ENCODE data around the gene DNAJA2.
A peak's percentile ranks its signal among the peaks of the same experiment; 100 is the strongest.

Gene DNAJA2

DNA sequence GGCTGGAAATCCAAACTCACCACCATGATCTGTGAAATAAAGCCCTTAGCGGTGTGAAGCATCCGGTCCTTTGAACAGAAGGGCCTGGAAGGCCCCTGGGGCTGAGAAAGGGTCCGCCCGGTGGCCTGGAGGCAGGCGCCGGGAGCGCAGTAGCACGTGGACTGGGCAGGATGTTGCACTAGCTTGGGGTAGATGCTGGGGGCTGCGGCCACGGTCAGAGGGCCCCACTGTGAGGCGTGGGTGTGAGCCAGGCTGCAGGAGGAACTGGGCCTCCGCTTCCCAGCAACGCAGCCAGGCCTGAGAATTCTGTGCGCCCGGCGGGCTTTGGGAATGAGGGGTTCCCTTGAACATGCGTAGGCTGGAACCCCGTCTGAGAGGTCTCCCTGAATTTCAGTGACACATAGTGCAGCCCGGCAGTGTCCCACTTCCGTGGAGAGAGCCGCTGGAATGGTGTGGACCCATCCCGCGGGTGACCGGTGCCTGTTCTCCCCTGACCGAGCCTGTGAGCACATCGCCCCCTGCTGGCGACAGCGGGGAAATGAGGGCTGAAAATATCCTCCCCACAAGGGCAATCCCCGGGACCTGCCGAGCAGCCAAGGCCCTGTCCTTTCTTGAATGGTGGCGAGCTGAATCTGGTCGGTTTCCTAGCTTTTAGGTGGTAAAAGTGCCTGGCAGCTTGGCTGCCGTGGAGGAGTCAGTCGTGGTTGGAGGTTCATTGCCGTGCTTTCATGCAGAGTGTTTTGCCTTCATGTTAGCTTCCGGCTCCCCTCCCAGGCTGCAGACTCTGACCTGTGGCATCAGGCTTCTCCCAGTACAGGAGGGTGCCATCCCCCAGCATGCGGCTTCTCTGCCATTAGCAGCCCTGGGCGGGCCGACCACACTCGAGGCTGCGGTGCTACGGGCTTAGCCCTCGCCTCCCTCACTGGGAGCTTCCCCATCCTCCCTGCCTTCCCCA is 43.8 kb downstream of the DNAJA2 start:
- Histone ChIP-seq H3K4me1 (ENCODE audit: control extremely low read depth in 1 of 4, control insufficient read depth in 4 of 4, insufficient read depth in 4 of 4, low read length in 3 of 4) (peaks cover 0 to 12% (median 0%) of the 10 kb centered on the region in 4 experiments), H3K36me3 (ENCODE audit: control insufficient read depth in 4 of 4, insufficient read depth in 4 of 4, low read length in 3 of 4) (peaks cover 0 to 46% (median 16%) of the 10 kb centered on the region in 4 experiments), H3K4me3 (ENCODE audit: control insufficient read depth in 1 of 7, extremely low read depth in 1 of 7, insufficient read depth in 4 of 7, low read depth in 2 of 7, low read length in 6 of 7) (no peak overlapping the region), H3K9me3 (ENCODE audit: control extremely low read depth in 1 of 5, control insufficient read depth in 4 of 5, insufficient read depth in 2 of 5, low read depth in 1 of 5, low read length in 4 of 5) (no peaks in the 10 kb centered on the region), H3K27ac (ENCODE audit: insufficient read depth in 1 of 2, low read depth in 1 of 2, low read length in 2 of 2, poor library complexity in 1 of 2, severe bottlenecking in 2 of 2) (no peak overlapping the region), H3K27me3 (replicated peaks in 2 of 5; ENCODE audit: control insufficient read depth in 4 of 5, insufficient read depth in 5 of 5, low read length in 4 of 5) (no peaks in the 10 kb centered on the region)
- WGBS (ENCODE audit: insufficient coverage), result 67% methylated on average over 37 of the region's 43 CpGs
- ChIA-PET CTCF (interaction anchor here (0.5 to 2.9 kb wide), 12 partner anchors 9 to 76 kb away, joined by 3 to 18 read pairs (median 4); no protein-coding TSS in a partner anchor), POLR2A (no interaction called here)
- peak; percentile 39 to 64 (median 55) for DNase-seq

DNA sequence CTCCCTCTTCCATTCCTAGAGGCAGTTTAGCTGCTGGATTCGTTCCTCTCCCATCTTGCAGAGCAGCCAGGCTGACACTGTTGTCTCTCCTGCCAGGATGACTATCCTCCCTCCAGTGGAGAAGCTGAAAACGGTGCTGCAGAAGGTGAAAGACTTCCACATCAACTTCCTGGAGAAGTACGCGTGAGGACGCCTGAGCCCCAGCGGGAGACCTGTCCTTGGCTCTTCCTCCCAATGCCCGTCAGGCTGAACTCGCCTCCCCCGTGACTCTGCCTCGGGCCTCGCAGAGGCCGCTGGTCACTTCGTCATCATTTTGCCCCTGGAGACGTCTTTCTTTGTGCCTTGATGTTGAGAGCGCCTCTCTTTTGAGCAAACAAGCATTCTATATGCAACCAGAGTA is 44.7 kb downstream of the DNAJA2 start:
- no peak for DNase-seq
- H3K4me3 ChIP-seq (ENCODE audit: control insufficient read depth in 1 of 7, extremely low read depth in 1 of 7, insufficient read depth in 4 of 7, low read depth in 2 of 7, low read length in 6 of 7), result no peak overlapping the region
- H3K9me3 ChIP-seq (ENCODE audit: control extremely low read depth in 1 of 5, control insufficient read depth in 4 of 5, insufficient read depth in 2 of 5, low read depth in 1 of 5, low read length in 4 of 5), result no peaks in the 10 kb centered on the region
- H3K4me1 ChIP-seq (ENCODE audit: control extremely low read depth in 1 of 4, control insufficient read depth in 4 of 4, insufficient read depth in 4 of 4, low read length in 3 of 4), result peaks cover 0 to 12% (median 0%) of the 10 kb centered on the region in 4 experiments
- H3K27ac ChIP-seq (ENCODE audit: insufficient read depth in 1 of 2, low read depth in 1 of 2, low read length in 2 of 2, poor library complexity in 1 of 2, severe bottlenecking in 2 of 2), result no peak overlapping the region
- CTCF ChIA-PET, result interaction anchor here (0.6 to 2.9 kb wide), 9 partner anchors 11 to 83 kb away, joined by 3 to 18 read pairs (median 3); no protein-coding TSS in a partner anchor
- POLR2A ChIA-PET, result no interaction called here
- 91% methylated on average over 14 of the region's 15 CpGs for WGBS (ENCODE audit: insufficient coverage)
- no peaks in the 10 kb centered on the region for H3K27me3 ChIP-seq (replicated peaks in 2 of 5; ENCODE audit: control insufficient read depth in 4 of 5, insufficient read depth in 5 of 5, low read length in 4 of 5)
- H3K36me3 ChIP-seq (ENCODE audit: control insufficient read depth in 4 of 4, insufficient read depth in 4 of 4, low read length in 3 of 4), result peaks cover 0 to 54% (median 23%) of the 10 kb centered on the region in 4 experiments

DNA sequence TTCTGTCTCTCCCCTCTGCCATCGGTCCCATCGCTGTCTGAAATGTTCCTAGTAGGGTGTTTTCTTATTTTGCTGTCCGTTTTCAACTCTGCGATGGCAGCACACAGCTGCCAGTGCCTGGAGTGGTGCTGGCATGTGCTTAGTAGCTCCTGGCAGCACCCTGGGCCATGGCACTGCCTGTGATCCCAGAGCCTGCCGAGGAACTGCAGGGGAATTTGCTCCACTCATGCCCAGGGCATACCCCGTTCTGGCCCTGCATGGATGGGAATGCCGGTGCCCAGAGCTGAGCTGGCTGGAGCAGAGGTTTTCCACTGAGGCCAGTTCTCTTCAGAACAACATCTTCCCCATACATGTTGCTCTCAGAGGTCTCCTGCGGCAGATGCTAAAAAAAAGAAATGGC is 46.2 kb downstream of the DNAJA2 start:
- H3K27me3 ChIP-seq (replicated peaks in 2 of 5; ENCODE audit: control insufficient read depth in 4 of 5, insufficient read depth in 5 of 5, low read length in 4 of 5), result no peaks in the 10 kb centered on the region
- CTCF ChIA-PET, result interaction anchor here (0.7 to 2.0 kb wide), 4 partner anchors 19 to 73 kb away, joined by 3 to 7 read pairs (median 5); no protein-coding TSS in a partner anchor
- 95% methylated on average over 8 of the region's 8 CpGs for WGBS (ENCODE audit: insufficient coverage)
- peaks cover 0 to 3% (median 0%) of the 10 kb centered on the region in 4 experiments for H3K4me1 ChIP-seq (ENCODE audit: control extremely low read depth in 1 of 4, control insufficient read depth in 4 of 4, insufficient read depth in 4 of 4, low read length in 3 of 4)
- H3K36me3 ChIP-seq (ENCODE audit: control insufficient read depth in 4 of 4, insufficient read depth in 4 of 4, low read length in 3 of 4), result peaks cover 0 to 68% (median 33%) of the 10 kb centered on the region in 4 experiments
- H3K4me3 ChIP-seq (ENCODE audit: control insufficient read depth in 1 of 7, extremely low read depth in 1 of 7, insufficient read depth in 4 of 7, low read depth in 2 of 7, low read length in 6 of 7), result no peak overlapping the region
- H3K9me3 ChIP-seq (ENCODE audit: control extremely low read depth in 1 of 5, control insufficient read depth in 4 of 5, insufficient read depth in 2 of 5, low read depth in 1 of 5, low read length in 4 of 5), result no peaks in the 10 kb centered on the region
- POLR2A ChIA-PET, result no interaction called here
- H3K27ac ChIP-seq (ENCODE audit: insufficient read depth in 1 of 2, low read depth in 1 of 2, low read length in 2 of 2, poor library complexity in 1 of 2, severe bottlenecking in 2 of 2), result no peak overlapping the region
- DNase-seq, result no peak

DNA sequence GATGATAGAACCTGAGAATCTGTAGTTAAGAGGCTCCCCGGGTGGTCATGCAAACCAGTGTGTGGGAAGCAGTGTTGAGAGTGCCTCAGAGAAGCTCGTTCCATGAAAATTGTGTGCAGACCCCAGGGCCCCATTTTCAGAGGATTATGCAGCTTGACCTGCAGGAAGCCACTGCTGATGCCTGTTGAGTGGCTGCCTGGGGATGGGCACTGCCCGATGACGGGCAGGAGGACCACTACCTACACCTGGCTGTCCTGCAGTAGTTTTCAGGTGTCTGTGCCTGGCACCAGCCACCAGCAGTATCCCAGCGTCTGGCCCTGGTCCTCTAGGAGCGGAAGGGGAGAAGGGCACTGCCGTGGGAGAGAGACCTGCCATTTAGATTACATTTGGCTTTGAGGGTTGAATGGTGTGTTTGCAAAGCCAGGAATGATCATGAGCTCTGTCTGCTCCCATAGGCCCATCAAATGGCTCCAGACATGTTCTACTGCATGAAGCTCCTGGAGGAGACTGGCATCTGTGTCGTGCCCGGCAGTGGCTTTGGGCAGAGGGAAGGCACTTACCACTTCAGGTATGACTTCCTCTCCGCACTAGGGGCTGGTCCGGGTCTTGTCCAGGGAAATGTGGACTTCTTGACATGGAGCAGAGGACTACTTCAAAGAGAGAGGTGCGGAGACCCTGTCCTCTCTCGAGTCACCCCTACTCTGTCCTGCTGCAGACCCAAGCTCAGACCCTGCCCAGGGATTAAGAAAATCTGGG is 46.8 kb downstream of the DNAJA2 start:
- Histone ChIP-seq H3K4me3 (ENCODE audit: control insufficient read depth in 1 of 7, extremely low read depth in 1 of 7, insufficient read depth in 4 of 7, low read depth in 2 of 7, low read length in 6 of 7) (no peak overlapping the region), H3K36me3 (ENCODE audit: control insufficient read depth in 4 of 4, insufficient read depth in 4 of 4, low read length in 3 of 4) (peaks cover 0 to 75% (median 38%) of the 10 kb centered on the region in 4 experiments), H3K27ac (ENCODE audit: insufficient read depth in 1 of 2, low read depth in 1 of 2, low read length in 2 of 2, poor library complexity in 1 of 2, severe bottlenecking in 2 of 2) (no peak overlapping the region), H3K27me3 (replicated peaks in 2 of 5; ENCODE audit: control insufficient read depth in 4 of 5, insufficient read depth in 5 of 5, low read length in 4 of 5) (no peaks in the 10 kb centered on the region), H3K9me3 (ENCODE audit: control extremely low read depth in 1 of 5, control insufficient read depth in 4 of 5, insufficient read depth in 2 of 5, low read depth in 1 of 5, low read length in 4 of 5) (no peaks in the 10 kb centered on the region), H3K4me1 (ENCODE audit: control extremely low read depth in 1 of 4, control insufficient read depth in 4 of 4, insufficient read depth in 4 of 4, low read length in 3 of 4) (no peaks in the 10 kb centered on the region)
- ChIA-PET POLR2A (no interaction called here), CTCF (interaction anchor here (0.7 to 2.0 kb wide), 4 partner anchors 19 to 72 kb away, joined by 3 to 7 read pairs (median 5); no protein-coding TSS in a partner anchor)
- WGBS (ENCODE audit: insufficient coverage), result over 99% methylated on average over 12 of the region's 13 CpGs
- no peak for DNase-seq

DNA sequence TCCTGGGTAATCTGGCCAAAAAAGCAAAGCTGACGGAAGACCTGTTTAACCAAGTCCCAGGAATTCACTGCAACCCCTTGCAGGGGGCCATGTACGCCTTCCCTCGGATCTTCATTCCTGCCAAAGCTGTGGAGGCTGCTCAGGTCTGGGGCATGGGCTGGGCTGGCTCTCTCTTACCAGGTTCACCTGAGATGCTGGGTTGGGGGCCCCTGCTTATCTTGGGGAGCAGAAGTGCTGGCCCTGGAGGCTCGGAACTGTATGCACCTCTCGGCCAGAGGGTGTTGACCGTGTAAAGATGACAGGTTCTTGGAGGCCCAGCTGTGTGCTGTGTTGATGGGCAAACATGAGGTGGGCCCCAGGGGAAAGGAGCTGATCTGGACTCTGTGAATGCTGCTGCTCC is 49.1 kb downstream of the DNAJA2 start:
- no peak for DNase-seq
- no peaks in the 10 kb centered on the region for H3K9me3 ChIP-seq (ENCODE audit: control extremely low read depth in 1 of 5, control insufficient read depth in 4 of 5, insufficient read depth in 2 of 5, low read depth in 1 of 5, low read length in 4 of 5)
- H3K4me3 ChIP-seq (ENCODE audit: control insufficient read depth in 1 of 7, extremely low read depth in 1 of 7, insufficient read depth in 4 of 7, low read depth in 2 of 7, low read length in 6 of 7), result no peak overlapping the region
- no peaks in the 10 kb centered on the region for H3K27me3 ChIP-seq (replicated peaks in 2 of 5; ENCODE audit: control insufficient read depth in 4 of 5, insufficient read depth in 5 of 5, low read length in 4 of 5)
- H3K27ac ChIP-seq (ENCODE audit: insufficient read depth in 1 of 2, low read depth in 1 of 2, low read length in 2 of 2, poor library complexity in 1 of 2, severe bottlenecking in 2 of 2), result no peak overlapping the region
- CTCF ChIA-PET, result interaction anchor here (1.3 kb wide), 1 partner anchor 10 kb away, joined by 4 read pairs; no protein-coding TSS in a partner anchor
- 99% methylated on average over 6 of the region's 6 CpGs for WGBS (ENCODE audit: insufficient coverage)
- H3K36me3 ChIP-seq (ENCODE audit: control insufficient read depth in 4 of 4, insufficient read depth in 4 of 4, low read length in 3 of 4), result peaks cover 0 to 74% (median 41%) of the 10 kb centered on the region in 4 experiments
- POLR2A ChIA-PET, result no interaction called here
- H3K4me1 ChIP-seq (ENCODE audit: control extremely low read depth in 1 of 4, control insufficient read depth in 4 of 4, insufficient read depth in 4 of 4, low read length in 3 of 4), result no peaks in the 10 kb centered on the region

DNA sequence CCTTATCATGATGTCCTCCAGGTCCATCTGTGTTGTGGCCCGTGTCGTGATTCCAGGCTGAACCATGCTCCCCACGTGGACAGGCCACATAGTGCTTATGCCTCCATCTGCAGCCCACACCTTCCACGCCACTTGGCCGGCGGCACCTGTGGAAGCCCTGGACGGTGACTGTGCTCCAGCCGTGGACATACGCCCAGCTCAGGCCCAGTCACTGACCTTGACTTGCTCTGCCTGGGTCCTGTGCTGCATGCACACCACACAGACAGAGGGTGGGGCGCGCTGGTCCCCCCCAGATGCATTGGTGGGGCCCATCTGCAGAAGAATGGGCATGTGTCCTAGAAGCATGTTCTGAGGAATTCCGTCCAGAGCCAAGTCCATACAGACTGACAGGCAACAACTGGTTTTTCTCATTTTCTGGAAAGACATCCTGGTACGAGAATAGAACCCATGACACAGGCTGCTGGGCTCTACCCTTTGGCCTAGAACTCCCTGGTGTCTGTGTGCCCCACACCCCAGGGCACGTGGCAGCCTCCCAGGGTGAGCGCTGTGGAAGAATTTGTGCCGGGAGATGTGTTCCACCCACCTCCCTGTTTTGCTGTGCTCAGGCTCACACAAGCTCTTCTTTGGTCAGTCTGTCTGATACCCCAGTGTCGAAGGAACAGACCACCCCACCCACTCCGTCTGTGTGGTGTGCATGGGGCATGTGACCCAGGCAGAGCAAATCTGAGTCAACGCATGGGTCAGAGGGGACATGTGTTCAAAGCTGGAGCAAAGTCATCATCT is 49.8 kb downstream of the DNAJA2 start:
- DNase-seq, result no peak
- ChIA-PET CTCF (interaction anchor here (1.3 kb wide), 1 partner anchor 11 kb away, joined by 4 read pairs; no protein-coding TSS in a partner anchor), POLR2A (no interaction called here)
- Histone ChIP-seq H3K36me3 (ENCODE audit: control insufficient read depth in 4 of 4, insufficient read depth in 4 of 4, low read length in 3 of 4) (peaks cover 0 to 74% (median 40%) of the 10 kb centered on the region in 4 experiments), H3K27me3 (replicated peaks in 2 of 5; ENCODE audit: control insufficient read depth in 4 of 5, insufficient read depth in 5 of 5, low read length in 4 of 5) (no peaks in the 10 kb centered on the region), H3K4me3 (ENCODE audit: control insufficient read depth in 1 of 7, extremely low read depth in 1 of 7, insufficient read depth in 4 of 7, low read depth in 2 of 7, low read length in 6 of 7) (no peak overlapping the region), H3K9me3 (ENCODE audit: control extremely low read depth in 1 of 5, control insufficient read depth in 4 of 5, insufficient read depth in 2 of 5, low read depth in 1 of 5, low read length in 4 of 5) (no peaks in the 10 kb centered on the region), H3K27ac (ENCODE audit: insufficient read depth in 1 of 2, low read depth in 1 of 2, low read length in 2 of 2, poor library complexity in 1 of 2, severe bottlenecking in 2 of 2) (no peak overlapping the region), H3K4me1 (ENCODE audit: control extremely low read depth in 1 of 4, control insufficient read depth in 4 of 4, insufficient read depth in 4 of 4, low read length in 3 of 4) (no peaks in the 10 kb centered on the region)
- 98% methylated on average over 17 of the region's 19 CpGs for WGBS (ENCODE audit: insufficient coverage)
